Panc1 (cell line): ENCODE measurements around the gene LRBA. TPM values are rescaled to one million over a fixed set of nuclear protein-coding genes. Genes with fewer than 3 reads are reported as not detected.

Experiments used
- ATAC-seq: fragments of 200-7000 bp; cut with Tn5 transposase; 2 replicates; pipeline ENCODE4 v1.9.1; 2020; ENCODE audit warnings: mild to moderate bottlenecking, moderate library complexity
- BruUV-seq: library from RNA; stranded (reverse); fragments of 400-500 nt; replicated peaks from 2 replicates; lab custom pipeline; 2021; lab: Mats Ljungman, UMichigan
- CTCF ChIA-PET: fragments of 300-600 bp; sonication (Branson Sonifier 250); formaldehyde crosslinking; loops from one replicate; lab custom pipeline; 2022; ENCODE audit warnings: antibody characterized with exemption; lab: Charles Lee
- POLR2A ChIA-PET: fragments of 300-600 bp; sonication (Branson Sonifier 250); formaldehyde crosslinking; loops from one replicate; lab custom pipeline; 2022; ENCODE audit warnings: antibody characterized with exemption; lab: Charles Lee
- DNase-seq: peaks from one replicate; pipeline ENCODE4 v3.0.0-alpha.2; 2010; ENCODE audit warnings: low read depth, low spot score
- H3K27ac ChIP-seq: 2 replicates; pipeline ENCODE4 v1.5.1; 2011; ENCODE audit warnings: mild to moderate bottlenecking, low read length, inconsistent platforms
- H3K27me3 ChIP-seq: fragments of 200-500 bp; sonication (Bioruptor generic); 2 replicates; pipeline ENCODE4 v1.6.0; 2014; ENCODE audit warnings: low read length, inconsistent platforms; ENCODE audit not compliant: control insufficient read depth, insufficient read depth
- H3K36me3 ChIP-seq: fragments of 200-500 bp; sonication (Bioruptor generic); 2 replicates; pipeline ENCODE4 v1.5.1; 2014; ENCODE audit warnings: inconsistent platforms, mild to moderate bottlenecking, low read length, moderate library complexity; ENCODE audit not compliant: control insufficient read depth, insufficient read depth
- H3K4me1 ChIP-seq: 2 replicates; pipeline ENCODE4 v1.5.1; 2011; ENCODE audit warnings: inconsistent platforms, mild to moderate bottlenecking, low read length, moderate library complexity; ENCODE audit not compliant: control insufficient read depth, insufficient read depth
- H3K4me3 ChIP-seq, 2 experiments: 2 replicates each; pipeline ENCODE4 v1.5.1; 2011 to 2012; ENCODE audit warnings: low read depth in 2 of 2, low read length in 2 of 2, mild to moderate bottlenecking in 2 of 2, inconsistent platforms in 1 of 2, moderate library complexity in 1 of 2
- H3K9me3 ChIP-seq: fragments of 200-500 bp; sonication (Bioruptor generic); 2 replicates; pipeline ENCODE4 v1.5.1; 2014; ENCODE audit warnings: low read depth, mild to moderate bottlenecking, inconsistent platforms, low read length, moderate library complexity; ENCODE audit not compliant: control insufficient read depth, insufficient read depth
- POLR2AphosphoS5 ChIP-seq: IDR thresholded peaks from 2 replicates; pipeline ENCODE4 v1.6.1; 2012; ENCODE audit warnings: mild to moderate bottlenecking, low read depth, low read length, moderate library complexity
- SIN3A ChIP-seq: IDR thresholded peaks from 2 replicates; pipeline ENCODE4 v1.6.1; 2012; ENCODE audit warnings: low read depth, mild to moderate bottlenecking, low read length, moderate library complexity, borderline replicate concordance; ENCODE audit not compliant: insufficient read depth
- TCF7L2 ChIP-seq: IDR thresholded peaks from 2 replicates; pipeline ENCODE4 v1.6.1; 2011; ENCODE audit warnings: mild to moderate bottlenecking, low read depth, low read length, inconsistent platforms
- in situ Hi-C: cut with HindIII; loops from 2 replicates; pipeline ENCODE4 v1.10.0; 2016; ENCODE audit warnings: low sequenced_read_pairs, low pct_unique_long_range_greater_than_20kb
- intact Hi-C: fragments of 100-400 bp; cut with micrococcal nuclease; formaldehyde crosslinking; loops from one replicate; pipeline ENCODE4 v1.10.0; 2022; ENCODE audit not compliant: unreplicated experiment
- total RNA-seq: library from RNA; stranded (reverse); gene quantifications from one replicate; pipeline ENCODE4 v1.2.1, GENCODE V29; 2021; ENCODE audit not compliant: unreplicated experiment
- TF ChIP-seq, protein P1 (sequence below), 2 experiments: IDR thresholded peaks; 2 replicates each; pipeline ENCODE4 v1.6.1; 2011 to 2012; ENCODE audit warnings: low read depth in 2 of 2, control low read depth in 1 of 2, low read length in 1 of 2, mild to moderate bottlenecking in 1 of 2, moderate library complexity in 1 of 2; ENCODE audit not compliant: insufficient read depth in 1 of 2
- TF ChIP-seq, protein P2 (sequence below): fragments of 450-650 bp; IDR thresholded peaks from 2 replicates; pipeline ENCODE4 v1.5.1; 2017; ENCODE audit warnings: mild to moderate bottlenecking

Gene LRBA
- total RNA-seq, 1 experiment from 2014 or later: 26.4 TPM

DNA sequence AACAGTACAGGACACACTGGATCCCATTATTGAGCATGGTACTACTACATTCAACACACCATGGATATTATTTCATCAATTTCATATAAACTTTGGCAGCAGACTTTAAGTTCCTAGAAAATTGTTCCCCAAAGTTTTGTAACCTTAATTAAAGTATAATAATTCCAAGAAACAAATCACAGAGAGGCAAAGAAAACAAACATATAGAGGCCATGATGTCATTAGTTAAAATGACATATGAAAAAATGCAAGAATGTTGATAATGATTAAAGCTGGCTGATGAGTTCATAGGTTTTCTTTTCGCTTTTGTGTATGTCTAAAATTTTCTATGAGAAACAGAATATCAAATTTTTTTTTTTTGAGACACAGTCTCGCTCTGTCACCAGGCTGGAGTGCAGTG lies 26.8 kb downstream of the LRBA start:
- no peak overlapping the region for H3K27ac ChIP-seq
- ATAC-seq (no peak), DNase-seq (no peak)
- H3K36me3 ChIP-seq: no peaks in the 10 kb centered on the region
- no peaks in the 10 kb centered on the region for H3K4me1 ChIP-seq
- no peak overlapping the region for H3K4me3 ChIP-seq
- TF ChIP-seq, protein P1, sequence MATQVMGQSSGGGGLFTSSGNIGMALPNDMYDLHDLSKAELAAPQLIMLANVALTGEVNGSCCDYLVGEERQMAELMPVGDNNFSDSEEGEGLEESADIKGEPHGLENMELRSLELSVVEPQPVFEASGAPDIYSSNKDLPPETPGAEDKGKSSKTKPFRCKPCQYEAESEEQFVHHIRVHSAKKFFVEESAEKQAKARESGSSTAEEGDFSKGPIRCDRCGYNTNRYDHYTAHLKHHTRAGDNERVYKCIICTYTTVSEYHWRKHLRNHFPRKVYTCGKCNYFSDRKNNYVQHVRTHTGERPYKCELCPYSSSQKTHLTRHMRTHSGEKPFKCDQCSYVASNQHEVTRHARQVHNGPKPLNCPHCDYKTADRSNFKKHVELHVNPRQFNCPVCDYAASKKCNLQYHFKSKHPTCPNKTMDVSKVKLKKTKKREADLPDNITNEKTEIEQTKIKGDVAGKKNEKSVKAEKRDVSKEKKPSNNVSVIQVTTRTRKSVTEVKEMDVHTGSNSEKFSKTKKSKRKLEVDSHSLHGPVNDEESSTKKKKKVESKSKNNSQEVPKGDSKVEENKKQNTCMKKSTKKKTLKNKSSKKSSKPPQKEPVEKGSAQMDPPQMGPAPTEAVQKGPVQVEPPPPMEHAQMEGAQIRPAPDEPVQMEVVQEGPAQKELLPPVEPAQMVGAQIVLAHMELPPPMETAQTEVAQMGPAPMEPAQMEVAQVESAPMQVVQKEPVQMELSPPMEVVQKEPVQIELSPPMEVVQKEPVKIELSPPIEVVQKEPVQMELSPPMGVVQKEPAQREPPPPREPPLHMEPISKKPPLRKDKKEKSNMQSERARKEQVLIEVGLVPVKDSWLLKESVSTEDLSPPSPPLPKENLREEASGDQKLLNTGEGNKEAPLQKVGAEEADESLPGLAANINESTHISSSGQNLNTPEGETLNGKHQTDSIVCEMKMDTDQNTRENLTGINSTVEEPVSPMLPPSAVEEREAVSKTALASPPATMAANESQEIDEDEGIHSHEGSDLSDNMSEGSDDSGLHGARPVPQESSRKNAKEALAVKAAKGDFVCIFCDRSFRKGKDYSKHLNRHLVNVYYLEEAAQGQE (IDR thresholded peaks at IDR 0.05; ENCODE audit: insufficient read depth in 1 of 2, low read depth in 2 of 2, low read length in 1 of 2): no peak
- no peak for TF ChIP-seq TCF7L2
- TF ChIP-seq, protein P2, sequence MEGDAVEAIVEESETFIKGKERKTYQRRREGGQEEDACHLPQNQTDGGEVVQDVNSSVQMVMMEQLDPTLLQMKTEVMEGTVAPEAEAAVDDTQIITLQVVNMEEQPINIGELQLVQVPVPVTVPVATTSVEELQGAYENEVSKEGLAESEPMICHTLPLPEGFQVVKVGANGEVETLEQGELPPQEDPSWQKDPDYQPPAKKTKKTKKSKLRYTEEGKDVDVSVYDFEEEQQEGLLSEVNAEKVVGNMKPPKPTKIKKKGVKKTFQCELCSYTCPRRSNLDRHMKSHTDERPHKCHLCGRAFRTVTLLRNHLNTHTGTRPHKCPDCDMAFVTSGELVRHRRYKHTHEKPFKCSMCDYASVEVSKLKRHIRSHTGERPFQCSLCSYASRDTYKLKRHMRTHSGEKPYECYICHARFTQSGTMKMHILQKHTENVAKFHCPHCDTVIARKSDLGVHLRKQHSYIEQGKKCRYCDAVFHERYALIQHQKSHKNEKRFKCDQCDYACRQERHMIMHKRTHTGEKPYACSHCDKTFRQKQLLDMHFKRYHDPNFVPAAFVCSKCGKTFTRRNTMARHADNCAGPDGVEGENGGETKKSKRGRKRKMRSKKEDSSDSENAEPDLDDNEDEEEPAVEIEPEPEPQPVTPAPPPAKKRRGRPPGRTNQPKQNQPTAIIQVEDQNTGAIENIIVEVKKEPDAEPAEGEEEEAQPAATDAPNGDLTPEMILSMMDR: no peak
- TF ChIP-seq POLR2AphosphoS5: no peak
- no peak for TF ChIP-seq SIN3A
- CTCF ChIA-PET: no interaction called here
- no peaks in the 10 kb centered on the region for H3K27me3 ChIP-seq
- POLR2A ChIA-PET: no interaction called here
- H3K9me3 ChIP-seq: no peaks in the 10 kb centered on the region
- in situ Hi-C loops: no loop called here
- BruUV-seq: no TSS peak
- intact Hi-C loops: no loop called here

DNA sequence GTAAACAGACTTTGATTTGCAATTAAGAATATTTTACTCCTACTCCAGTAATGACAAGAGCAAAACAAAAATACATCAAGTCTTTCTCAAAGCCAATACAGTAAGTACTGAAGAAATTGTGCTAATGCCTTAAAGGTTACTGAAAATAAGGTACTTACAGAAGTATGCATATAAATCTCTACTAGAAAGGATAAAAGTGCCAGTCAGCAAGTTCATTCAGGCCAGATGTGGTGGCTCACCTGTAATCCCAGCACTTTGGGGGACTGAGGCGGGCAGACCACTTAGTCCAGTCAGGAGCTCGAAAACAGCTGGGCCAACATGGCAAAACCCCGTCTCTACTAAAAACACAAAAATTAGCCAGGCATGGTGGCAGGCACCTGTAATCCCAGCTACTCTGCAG lies 27.9 kb downstream of the LRBA start:
- Histone ChIP-seq H3K4me1 (peaks cover 4% of the 10 kb centered on the region; the same call in 1 of the 2 replicates), H3K9me3 (no peaks in the 10 kb centered on the region), H3K27me3 (no peaks in the 10 kb centered on the region), H3K27ac (no peak overlapping the region), H3K36me3 (no peaks in the 10 kb centered on the region), H3K4me3 (no peak overlapping the region)
- in situ Hi-C loops (no loop called here), intact Hi-C loops (no loop called here)
- ChIA-PET CTCF (no interaction called here), POLR2A (no interaction called here)
- TF ChIP-seq, protein P1 (IDR thresholded peaks at IDR 0.05; ENCODE audit: insufficient read depth in 1 of 2, low read depth in 2 of 2, low read length in 1 of 2): no peak
- TF ChIP-seq TCF7L2: no peak
- TF ChIP-seq POLR2AphosphoS5: no peak
- TF ChIP-seq, protein P2: no peak
- TF ChIP-seq SIN3A: no peak
- no peak for ATAC-seq
- no TSS peak for BruUV-seq
- no peak for DNase-seq
